Activated CD8-positive, alpha-beta T cell treated with anti-CD3 and anti-CD28 coated beads for 36 hours (primary cell): ENCODE results near the gene SUSD6. TPM values are rescaled to one million over a fixed set of nuclear protein-coding genes. Genes with fewer than 3 reads are reported as not detected.

Experiments
- ATAC-seq: fragments of 200-7000 bp; cut with Tn5 transposase; one replicate; pipeline ENCODE4 v1.10.0; 2021; ENCODE audit warnings: mild to moderate bottlenecking, moderate library complexity
- CTCF ChIA-PET: fragments of 350-600 bp; sonication (Branson Sonifier 250); formaldehyde crosslinking; loops from one replicate; lab custom pipeline; 2021; ENCODE audit warnings: antibody characterized with exemption; lab: Charles Lee
- POLR2A ChIA-PET: fragments of 350-600 bp; sonication (Branson Sonifier 250); formaldehyde crosslinking; loops from one replicate; lab custom pipeline; 2021; ENCODE audit warnings: antibody characterized with exemption; lab: Charles Lee
- DNase-seq: peaks from one replicate; pipeline ENCODE4 v3.0.0-alpha.2; 2020
- H3K27ac Mint-ChIP-seq: one replicate; pipeline ENCODE4 v1.8.0; 2021; ENCODE audit warnings: mild to moderate bottlenecking, mixed read lengths
- H3K27me3 Mint-ChIP-seq: one replicate; pipeline ENCODE4 v1.8.0; 2021; ENCODE audit warnings: mixed read lengths
- H3K36me3 Mint-ChIP-seq: one replicate; pipeline ENCODE4 v1.8.0; 2021; ENCODE audit warnings: low read depth, mixed read lengths
- H3K4me1 Mint-ChIP-seq: one replicate; pipeline ENCODE4 v1.8.0; 2021; ENCODE audit warnings: low read depth, mixed read lengths
- H3K4me3 Mint-ChIP-seq: one replicate; pipeline ENCODE4 v1.8.0; 2021; ENCODE audit warnings: mild to moderate bottlenecking, moderate library complexity, mixed read lengths
- H3K9me3 Mint-ChIP-seq: one replicate; pipeline ENCODE4 v1.8.0; 2021; ENCODE audit warnings: mixed read lengths
- intact Hi-C: fragments of 100-400 bp; cut with micrococcal nuclease; formaldehyde crosslinking; loops from one replicate; pipeline ENCODE4 v1.10.0; 2022
- total RNA-seq, 2 experiments: library from RNA; stranded (reverse); gene quantifications; one replicate each; pipeline ENCODE4 v1.2.3, GENCODE V29; 2021
- TF ChIP-seq, protein P1 (sequence below): fragments of 200-600 bp; IDR thresholded peaks from one replicate; pipeline ENCODE4 v1.8.0; 2022; ENCODE audit warnings: antibody characterized with exemption, mild to moderate bottlenecking

SUSD6 gene
- total RNA-seq, 2 experiments from 2014 or later, result 35.7 to 36.2 TPM

DNA sequence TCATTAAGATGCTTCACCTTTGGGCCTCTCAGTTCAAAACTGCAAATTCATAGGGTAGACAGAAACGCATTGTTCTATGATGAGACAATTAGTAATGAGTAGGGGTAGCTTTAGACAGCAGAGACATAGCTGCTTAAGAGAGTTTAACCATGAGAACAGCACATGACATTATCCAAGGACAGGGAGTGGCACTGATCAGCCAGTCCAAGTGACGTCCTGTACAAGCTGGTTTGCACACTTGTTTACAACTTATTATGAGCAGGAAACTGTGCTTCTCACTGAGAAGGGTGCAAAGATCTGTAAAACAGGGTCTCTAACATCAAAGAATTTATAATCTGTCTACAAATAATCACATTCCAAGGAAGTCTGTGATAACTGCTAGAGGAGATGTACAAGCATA is 144.4 kb downstream of the SUSD6 start:
- CTCF ChIA-PET, result interaction anchor here (0.8 to 1.9 kb wide), 2 partner anchors 15 to 28 kb away, joined by 3 to 4 read pairs; no protein-coding TSS in a partner anchor
- H3K27me3 Mint-ChIP-seq, result no peaks in the 10 kb centered on the region
- H3K27ac Mint-ChIP-seq, result peak overlapping the region; percentile 70

DNA sequence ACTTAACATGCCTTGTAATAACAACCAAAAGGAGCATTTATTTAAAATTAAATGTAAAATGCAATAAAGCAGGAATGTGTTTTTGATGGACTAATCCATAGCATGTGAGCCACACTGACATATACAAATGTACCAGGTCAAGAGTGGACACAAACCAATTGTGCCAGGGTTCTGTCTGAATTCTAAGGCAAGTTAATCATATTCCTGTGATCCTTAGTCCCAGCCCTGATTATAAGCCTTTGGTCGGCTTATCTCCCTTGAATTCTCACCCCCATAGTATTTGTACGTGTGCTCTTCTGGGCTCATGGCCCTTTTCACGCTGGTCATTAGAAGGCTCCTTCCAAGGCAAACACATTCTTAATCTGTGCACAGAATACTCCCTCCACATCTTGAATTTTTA is 144.9 kb downstream of the SUSD6 start:
- Mint-ChIP-seq H3K36me3 (no peaks in the 10 kb centered on the region), H3K27me3 (no peaks in the 10 kb centered on the region), H3K9me3 (no peaks in the 10 kb centered on the region), H3K27ac (no peak overlapping the region), H3K4me3 (no peak overlapping the region), H3K4me1 (peaks cover 15% of the 10 kb centered on the region)
- ChIA-PET POLR2A (interaction anchor here (1.3 to 1.5 kb wide), 2 partner anchors 10 to 18 kb away, joined by 3 to 5 read pairs; partner anchors contain the start of gene SRSF5), CTCF (interaction anchor here (1.9 kb wide), 1 partner anchor 29 kb away, joined by 4 read pairs; no protein-coding TSS in a partner anchor)
- TF ChIP-seq, protein P1, sequence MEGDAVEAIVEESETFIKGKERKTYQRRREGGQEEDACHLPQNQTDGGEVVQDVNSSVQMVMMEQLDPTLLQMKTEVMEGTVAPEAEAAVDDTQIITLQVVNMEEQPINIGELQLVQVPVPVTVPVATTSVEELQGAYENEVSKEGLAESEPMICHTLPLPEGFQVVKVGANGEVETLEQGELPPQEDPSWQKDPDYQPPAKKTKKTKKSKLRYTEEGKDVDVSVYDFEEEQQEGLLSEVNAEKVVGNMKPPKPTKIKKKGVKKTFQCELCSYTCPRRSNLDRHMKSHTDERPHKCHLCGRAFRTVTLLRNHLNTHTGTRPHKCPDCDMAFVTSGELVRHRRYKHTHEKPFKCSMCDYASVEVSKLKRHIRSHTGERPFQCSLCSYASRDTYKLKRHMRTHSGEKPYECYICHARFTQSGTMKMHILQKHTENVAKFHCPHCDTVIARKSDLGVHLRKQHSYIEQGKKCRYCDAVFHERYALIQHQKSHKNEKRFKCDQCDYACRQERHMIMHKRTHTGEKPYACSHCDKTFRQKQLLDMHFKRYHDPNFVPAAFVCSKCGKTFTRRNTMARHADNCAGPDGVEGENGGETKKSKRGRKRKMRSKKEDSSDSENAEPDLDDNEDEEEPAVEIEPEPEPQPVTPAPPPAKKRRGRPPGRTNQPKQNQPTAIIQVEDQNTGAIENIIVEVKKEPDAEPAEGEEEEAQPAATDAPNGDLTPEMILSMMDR, result no peak
- intact Hi-C loops, result no loop called here
- DNase-seq, result no peak
- ATAC-seq, result no peak

More for the DNA sequence above, 144.4 kb downstream of the SUSD6 start:
- H3K4me3 Mint-ChIP-seq, result no peak overlapping the region
- no peak for DNase-seq
- TF ChIP-seq, protein P1, result no peak
- no peaks in the 10 kb centered on the region for H3K36me3 Mint-ChIP-seq
- POLR2A ChIA-PET, result interaction anchor here (1.3 to 1.5 kb wide), 2 partner anchors 11 to 18 kb away, joined by 3 to 5 read pairs; partner anchors contain the start of gene SRSF5
- peak; percentile 27 for ATAC-seq
- H3K4me1 Mint-ChIP-seq, result peaks cover 11% of the 10 kb centered on the region
- no peaks in the 10 kb centered on the region for H3K9me3 Mint-ChIP-seq
- intact Hi-C loops, result no loop called here

DNA sequence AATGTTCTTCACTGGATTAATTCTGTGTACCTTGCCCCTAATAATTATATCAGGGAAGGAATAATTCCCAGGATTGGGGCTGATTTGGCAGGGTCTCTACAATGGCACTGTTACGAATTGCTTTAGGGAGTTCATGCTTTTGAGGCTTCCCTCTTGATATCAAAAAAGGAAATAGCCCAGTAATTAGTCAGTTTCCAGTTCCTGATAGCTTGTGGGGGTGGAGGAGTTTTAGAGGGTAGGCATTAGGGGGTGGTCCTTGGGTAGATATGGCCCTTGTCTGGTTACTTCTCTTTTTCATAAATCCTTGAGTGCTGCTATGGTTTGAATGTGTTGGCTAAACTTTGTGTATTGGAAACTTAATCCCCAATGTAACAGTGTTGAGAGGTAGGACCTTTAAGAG is 149.4 kb downstream of the SUSD6 start:
- Mint-ChIP-seq H3K4me3 (no peak overlapping the region), H3K27me3 (no peaks in the 10 kb centered on the region), H3K27ac (no peak overlapping the region), H3K36me3 (peaks cover 10% of the 10 kb centered on the region), H3K9me3 (peaks cover 8% of the 10 kb centered on the region), H3K4me1 (peaks cover 35% of the 10 kb centered on the region)
- intact Hi-C loops, result no loop called here
- POLR2A ChIA-PET, result interaction anchor here (2.5 kb wide), 1 partner anchor 13 kb away, joined by 12 read pairs; no protein-coding TSS in a partner anchor
- TF ChIP-seq, protein P1, result no peak
- DNase-seq (no peak), ATAC-seq (no peak)
- CTCF ChIA-PET, result interaction anchor here (1.6 to 2.4 kb wide), 2 partner anchors 34 to 267 kb away, joined by 5 to 15 read pairs; no protein-coding TSS in a partner anchor

DNA sequence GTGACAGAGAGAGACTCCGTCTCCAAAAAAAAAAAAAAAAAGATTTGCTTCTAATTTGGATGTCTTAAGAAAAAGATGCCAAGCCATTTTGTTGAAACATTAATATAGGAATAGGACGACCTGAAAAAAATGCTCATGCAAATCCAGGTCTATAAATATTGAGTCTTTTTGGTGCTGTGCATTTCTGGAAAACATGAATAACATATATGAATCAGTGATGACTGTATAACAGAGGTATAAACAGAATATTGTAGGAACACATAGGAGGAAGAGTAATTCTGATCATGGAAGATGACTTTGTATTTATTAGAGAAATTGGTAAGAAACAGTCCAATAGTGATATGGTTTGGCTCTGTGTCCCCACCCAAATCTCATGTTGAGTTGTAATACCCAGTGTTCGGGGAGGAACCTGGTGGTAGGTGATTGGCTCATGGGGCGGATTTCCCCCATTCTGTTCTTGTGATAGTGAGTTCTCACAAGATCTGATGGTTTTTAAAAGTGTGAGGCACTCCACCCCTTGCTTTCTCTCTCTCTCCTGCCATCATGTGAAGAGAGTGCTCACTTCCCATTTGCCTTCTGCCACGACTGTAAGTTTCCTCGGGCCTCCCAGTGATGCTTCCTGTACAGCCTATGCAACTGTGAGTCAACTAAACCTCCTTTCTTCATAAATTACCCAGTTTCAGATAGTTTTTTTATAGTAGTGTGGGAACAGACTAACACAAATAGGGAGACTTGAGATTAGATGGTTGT is 152.5 kb downstream of the SUSD6 start:
- H3K4me3 Mint-ChIP-seq, result no peak overlapping the region
- TF ChIP-seq, protein P1, result no peak
- H3K4me1 Mint-ChIP-seq, result peaks cover 49% of the 10 kb centered on the region
- peaks cover 31% of the 10 kb centered on the region for H3K36me3 Mint-ChIP-seq
- peak; percentile 53 for DNase-seq
- peak; percentile 8 for ATAC-seq
- POLR2A ChIA-PET, result no interaction called here
- CTCF ChIA-PET, result no interaction called here
- intact Hi-C loops, result no loop called here
- peaks cover 2% of the 10 kb centered on the region for H3K27me3 Mint-ChIP-seq
- H3K9me3 Mint-ChIP-seq, result peaks cover 8% of the 10 kb centered on the region
- peak overlapping the region; percentile 86 for H3K27ac Mint-ChIP-seq

Other genes with a start within 250 kb of the SUSD6 start
- gene ERH, start 213.3 kb upstream of the SUSD6 start, total RNA-seq, result 100 to 1,000 TPM; 301 to 313 TPM
- gene SLC39A9, start 212.9 kb upstream of the SUSD6 start, total RNA-seq, result 10 to 100 TPM; 39.2 to 41.3 TPM
- under 1 TPM in 1 of 2 experiments, not detected in 1; 0.07 TPM for gene PLEKHD1, start 126.9 kb upstream of the SUSD6 start, total RNA-seq
- gene CCDC177, start 36.7 kb upstream of the SUSD6 start, total RNA-seq, result not detected
- 100 to 1,000 TPM; 255 to 267 TPM for gene SRSF5, start 155.5 kb downstream of the SUSD6 start, total RNA-seq
- gene SLC10A1, start 185.6 kb downstream of the SUSD6 start, total RNA-seq, result not detected